Suprapubic skin (tissue), 4 donors: ENCODE results near the gene MSRB3. TPM values are rescaled to one million over a fixed set of nuclear protein-coding genes. Genes with fewer than 3 reads are reported as not detected.
"Not testable (repeated sequence)": the region's sequence is repeated elsewhere in the genome, so short reads cannot be mapped to it uniquely, and the experiment has no call there.

ENCODE experiments used
- DNase-seq, 2 donors: peaks; one replicate each; pipeline ENCODE4 v3.0.0-alpha.2; 2019; ENCODE audit warnings: low spot score in 2 of 2
- H3K27ac ChIP-seq: fragments of 200-600 bp; sonication (generic); one replicate; pipeline ENCODE4 v1.5.1; 2019
- H3K27me3 ChIP-seq: fragments of 200-600 bp; sonication (generic); one replicate; pipeline ENCODE4 v1.5.1; 2019
- H3K36me3 ChIP-seq: fragments of 200-600 bp; sonication (generic); one replicate; pipeline ENCODE4 v1.5.1; 2019
- H3K4me1 ChIP-seq: fragments of 200-600 bp; sonication (generic); one replicate; pipeline ENCODE4 v1.5.1; 2019
- H3K4me3 ChIP-seq: fragments of 200-600 bp; sonication (generic); one replicate; pipeline ENCODE4 v1.5.1; 2019; ENCODE audit warnings: mild to moderate bottlenecking
- H3K9me3 ChIP-seq: fragments of 200-600 bp; sonication (generic); one replicate; pipeline ENCODE4 v1.5.1; 2019
- EP300 ChIP-seq: sonication (generic); formaldehyde crosslinking; IDR thresholded peaks from one replicate; pipeline ENCODE4 v1.6.1; 2017; ENCODE audit warnings: antibody characterized with exemption
- POLR2A ChIP-seq, 2 donors: fragments of 450-650 bp; IDR thresholded peaks; one replicate each; pipeline ENCODE4 v1.6.1; 2017; ENCODE audit warnings: antibody characterized with exemption in 2 of 2, mild to moderate bottlenecking in 2 of 2, moderate library complexity in 2 of 2
- POLR2AphosphoS5 ChIP-seq, 3 donors: sonication (generic); formaldehyde crosslinking; IDR thresholded peaks; one replicate each; pipeline ENCODE4 v1.6.1; 2017; ENCODE audit warnings: antibody characterized with exemption in 3 of 3
- WGBS: methylation state at CpG from one replicate; pipeline ENCODE4 v1.1.5; 2018; 5-methylcytosine and 5-hydroxymethylcytosine counted together
- total RNA-seq, 4 donors: library from RNA; depleted of rRNA; stranded (reverse); fragments of >200 nt; gene quantifications; one replicate each; pipeline ENCODE4 v1.1.0, GENCODE V29; 2016
- TF ChIP-seq, protein P1 (sequence below), 2 donors: fragments of 200-600 bp in 1 of 2; fragments of 450-650 bp in 1 of 2; sonication (generic) in 1 of 2; IDR thresholded peaks; one replicate each; pipeline ENCODE4 v1.5.1; 2016 to 2019; ENCODE audit warnings: antibody characterized with exemption in 2 of 2, mild to moderate bottlenecking in 1 of 2, moderate library complexity in 1 of 2

The MSRB3 gene
- total RNA-seq, 4 donors from 2014 or later: 5.2 to 16.9 (median 9.8) TPM

DNA sequence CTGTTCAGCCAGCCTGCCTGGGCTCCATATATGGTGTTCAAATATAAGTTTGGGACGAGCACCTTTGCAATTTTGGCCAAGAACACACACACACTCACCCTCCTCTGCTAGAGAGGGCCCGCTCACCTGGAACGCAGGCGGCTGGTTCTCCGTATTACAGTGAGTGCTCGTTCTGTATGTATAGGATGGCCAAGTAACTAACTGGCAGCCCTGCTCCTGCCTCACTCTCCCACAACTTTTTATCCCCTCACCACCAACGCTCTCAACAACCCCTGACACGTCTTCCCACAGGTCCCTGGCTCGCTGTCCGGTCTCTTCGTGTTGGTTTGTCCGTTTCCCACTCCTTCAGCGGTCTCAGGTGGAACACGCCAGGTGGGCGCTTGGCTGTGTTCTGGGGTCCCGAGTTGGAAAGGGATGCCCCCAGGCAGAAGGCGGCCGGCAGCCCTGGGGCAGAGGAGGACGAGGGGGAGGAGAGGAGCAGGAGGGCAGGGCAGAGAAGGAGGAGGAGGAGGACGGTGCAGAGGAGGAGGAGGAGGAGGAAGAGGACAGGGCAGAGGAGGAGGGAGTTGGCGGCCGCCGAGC is 398 bp upstream of the MSRB3 start:
- DNase-seq: peak in 1 of 2 donors; percentile 78
- Histone ChIP-seq H3K9me3 (no peaks in the 10 kb centered on the region), H3K27ac (peak overlapping the region; percentile 73), H3K27me3 (peaks cover 10% of the 10 kb centered on the region), H3K4me1 (peaks cover 19% of the 10 kb centered on the region), H3K4me3 (peak overlapping the region; percentile 67), H3K36me3 (no peaks in the 10 kb centered on the region)
- 29% methylated on average over 19 of the region's 23 CpGs for WGBS
- TF ChIP-seq POLR2A (IDR thresholded peaks at IDR 0.05): no peak
- TF ChIP-seq POLR2AphosphoS5 (IDR thresholded peaks at IDR 0.05): no peak
- TF ChIP-seq, protein P1, sequence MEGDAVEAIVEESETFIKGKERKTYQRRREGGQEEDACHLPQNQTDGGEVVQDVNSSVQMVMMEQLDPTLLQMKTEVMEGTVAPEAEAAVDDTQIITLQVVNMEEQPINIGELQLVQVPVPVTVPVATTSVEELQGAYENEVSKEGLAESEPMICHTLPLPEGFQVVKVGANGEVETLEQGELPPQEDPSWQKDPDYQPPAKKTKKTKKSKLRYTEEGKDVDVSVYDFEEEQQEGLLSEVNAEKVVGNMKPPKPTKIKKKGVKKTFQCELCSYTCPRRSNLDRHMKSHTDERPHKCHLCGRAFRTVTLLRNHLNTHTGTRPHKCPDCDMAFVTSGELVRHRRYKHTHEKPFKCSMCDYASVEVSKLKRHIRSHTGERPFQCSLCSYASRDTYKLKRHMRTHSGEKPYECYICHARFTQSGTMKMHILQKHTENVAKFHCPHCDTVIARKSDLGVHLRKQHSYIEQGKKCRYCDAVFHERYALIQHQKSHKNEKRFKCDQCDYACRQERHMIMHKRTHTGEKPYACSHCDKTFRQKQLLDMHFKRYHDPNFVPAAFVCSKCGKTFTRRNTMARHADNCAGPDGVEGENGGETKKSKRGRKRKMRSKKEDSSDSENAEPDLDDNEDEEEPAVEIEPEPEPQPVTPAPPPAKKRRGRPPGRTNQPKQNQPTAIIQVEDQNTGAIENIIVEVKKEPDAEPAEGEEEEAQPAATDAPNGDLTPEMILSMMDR (IDR thresholded peaks at IDR 0.05): no peak
- no peak for TF ChIP-seq EP300

DNA sequence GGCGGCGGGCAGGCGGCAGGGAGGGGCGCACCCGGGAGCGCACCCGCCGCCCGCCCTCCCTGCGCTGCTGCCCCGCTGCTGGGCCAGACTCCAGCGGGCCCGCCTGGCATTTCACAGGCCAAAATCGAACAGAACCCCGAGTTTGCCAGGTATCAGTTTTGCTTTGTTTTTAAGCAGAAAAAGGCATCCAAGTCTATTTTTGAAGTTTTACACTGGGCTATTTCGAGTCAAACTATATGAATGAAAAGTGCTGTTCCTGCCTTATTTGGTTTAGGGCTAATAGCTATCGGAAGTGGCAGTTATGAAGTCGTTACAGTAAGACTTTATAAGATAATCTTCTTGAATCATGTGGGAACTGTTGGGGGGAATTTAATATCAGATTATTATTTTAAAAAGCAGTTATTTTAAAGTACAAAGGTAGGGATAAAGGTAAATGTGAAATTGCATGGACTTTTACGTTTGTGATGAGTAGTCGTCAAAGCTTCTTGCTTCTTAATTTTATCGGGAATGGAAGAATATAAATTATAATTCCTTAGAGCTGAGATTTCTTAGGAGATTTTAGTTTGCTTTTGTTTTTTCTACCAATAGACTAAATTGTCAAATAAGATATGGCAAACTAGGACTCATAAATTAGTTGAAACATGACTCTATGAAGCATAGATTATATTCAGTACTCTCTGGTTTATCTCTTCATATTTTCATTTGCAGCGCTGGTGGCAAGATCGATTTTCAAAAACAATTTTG is 1.1 kb downstream of the MSRB3 start:
- 23% methylated on average over 14 of the region's 23 CpGs for WGBS
- TF ChIP-seq EP300 (no peak), POLR2A (IDR thresholded peaks at IDR 0.05) (no peak), POLR2AphosphoS5 (IDR thresholded peaks at IDR 0.05) (no peak)
- TF ChIP-seq, protein P1 (IDR thresholded peaks at IDR 0.05): no peak
- Histone ChIP-seq H3K27me3 (peaks cover 10% of the 10 kb centered on the region), H3K4me3 (peak overlapping the region; percentile 67), H3K27ac (peak overlapping the region; percentile 73), H3K9me3 (no peaks in the 10 kb centered on the region), H3K36me3 (no peaks in the 10 kb centered on the region), H3K4me1 (peaks cover 19% of the 10 kb centered on the region)
- DNase-seq: no peak

DNA sequence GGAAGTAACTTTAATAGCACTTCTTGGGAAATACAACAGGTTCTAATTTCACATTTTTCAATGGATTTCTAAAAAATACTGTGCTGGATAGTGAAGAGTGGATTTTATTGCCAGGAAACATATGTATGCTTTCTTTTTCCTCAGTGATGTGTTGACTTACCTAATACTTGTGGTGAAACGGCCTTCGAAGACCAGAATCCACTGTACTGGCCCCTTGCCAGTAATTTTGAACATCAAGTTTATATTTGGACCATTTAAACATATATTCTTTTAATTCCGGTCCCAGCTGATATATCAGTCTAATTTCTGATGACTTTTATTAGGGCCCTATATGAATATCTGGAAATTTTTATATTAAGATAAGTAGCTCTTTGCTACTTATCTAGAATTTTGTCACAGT is 1.8 kb downstream of the MSRB3 start:
- H3K27me3 ChIP-seq: peaks cover 10% of the 10 kb centered on the region
- no peak for DNase-seq
- H3K36me3 ChIP-seq: no peaks in the 10 kb centered on the region
- peaks cover 19% of the 10 kb centered on the region for H3K4me1 ChIP-seq
- WGBS: 56% methylated on average over 3 of the region's 3 CpGs
- TF ChIP-seq EP300: no peak
- H3K4me3 ChIP-seq: no peak overlapping the region
- H3K27ac ChIP-seq: no peak overlapping the region
- H3K9me3 ChIP-seq: no peaks in the 10 kb centered on the region

DNA sequence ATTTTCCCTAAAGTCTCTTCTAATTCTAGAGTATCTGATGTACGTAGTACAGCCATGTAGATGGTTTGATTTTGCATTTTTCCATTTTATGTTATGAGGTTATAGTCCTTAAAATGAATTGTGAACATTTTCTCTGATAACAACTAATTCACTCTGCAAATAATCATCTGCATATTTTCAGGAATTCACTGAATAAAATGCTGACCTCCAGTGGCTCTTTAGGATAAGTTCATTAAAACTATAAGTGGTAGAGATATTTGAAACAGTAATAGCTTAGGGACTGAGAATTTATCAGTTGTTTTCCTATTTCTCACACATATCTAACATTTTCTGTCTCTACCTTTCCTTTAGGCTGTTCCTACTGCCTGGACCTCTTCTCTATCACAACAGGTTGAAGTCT is 4.4 kb downstream of the MSRB3 start:
- Histone ChIP-seq H3K4me1 (peaks cover 17% of the 10 kb centered on the region), H3K4me3 (no peak overlapping the region), H3K27ac (no peak overlapping the region), H3K36me3 (no peaks in the 10 kb centered on the region), H3K27me3 (peaks cover 10% of the 10 kb centered on the region), H3K9me3 (no peaks in the 10 kb centered on the region)
- no peak for DNase-seq
- no peak for TF ChIP-seq POLR2AphosphoS5 (IDR thresholded peaks at IDR 0.05)
- 81% methylated on average over 1 of the region's 1 CpG for WGBS

DNA sequence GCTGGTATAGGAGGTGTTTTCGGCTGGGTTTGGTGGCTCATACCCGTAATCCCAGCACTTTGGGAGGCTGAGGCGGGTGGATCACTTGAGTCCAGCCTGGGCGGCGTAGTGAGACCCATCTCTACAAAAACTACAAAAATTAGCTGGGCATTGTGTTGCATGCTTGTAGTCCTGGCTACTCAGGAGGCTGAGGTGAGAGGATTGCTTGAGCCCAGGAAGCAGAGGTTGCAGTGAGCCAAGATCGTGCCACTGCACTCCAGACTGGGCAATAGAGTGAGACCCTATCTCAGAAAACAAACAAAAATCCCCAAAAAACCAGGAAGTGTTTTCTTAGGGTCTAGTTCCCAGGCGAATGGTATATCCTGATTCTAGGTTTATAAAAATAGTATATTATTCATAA is 7.0 kb downstream of the MSRB3 start:
- 92% methylated on average over 7 of the region's 7 CpGs for WGBS
- H3K4me1 ChIP-seq, DNase-seq, H3K27me3 ChIP-seq, H3K36me3 ChIP-seq, H3K9me3 ChIP-seq, H3K27ac ChIP-seq, H3K4me3 ChIP-seq: not testable (repeated sequence)

DNA sequence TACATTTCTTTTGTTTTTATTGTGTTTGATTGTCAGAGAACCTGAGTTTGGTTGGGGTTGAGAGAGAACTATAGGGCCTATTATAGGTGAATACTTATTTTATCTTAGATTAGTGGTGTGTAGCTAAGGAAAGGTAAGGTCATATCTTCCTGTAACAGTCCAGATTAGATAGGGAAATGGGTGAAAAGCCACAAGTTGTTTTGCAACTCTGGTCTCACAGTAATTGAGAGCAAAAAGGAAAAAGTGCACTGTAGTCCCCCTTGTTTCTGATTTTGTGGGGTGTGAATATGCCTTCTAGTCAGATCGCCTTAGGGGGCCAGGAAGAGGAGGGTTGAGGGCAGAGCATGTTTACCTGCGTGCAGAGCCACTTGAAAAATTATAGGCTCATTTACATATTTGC is 8.9 kb downstream of the MSRB3 start:
- Histone ChIP-seq H3K27ac (no peak overlapping the region), H3K4me1 (no peaks in the 10 kb centered on the region), H3K4me3 (no peak overlapping the region), H3K36me3 (no peaks in the 10 kb centered on the region), H3K27me3 (no peaks in the 10 kb centered on the region), H3K9me3 (no peaks in the 10 kb centered on the region)
- DNase-seq: no peak
- TF ChIP-seq, protein P1 (IDR thresholded peaks at IDR 0.05): no peak
- TF ChIP-seq POLR2AphosphoS5 (IDR thresholded peaks at IDR 0.05) (no peak), POLR2A (IDR thresholded peaks at IDR 0.05) (no peak), EP300 (no peak)
- 74% methylated on average over 2 of the region's 2 CpGs for WGBS
